Stomach (tissue), 9 donors: Measurements from ENCODE around the gene BRSK2. TPM values are rescaled to one million over a fixed set of nuclear protein-coding genes. Genes with fewer than 3 reads are reported as not detected.
"Not testable (repeated sequence)": the region's sequence is repeated elsewhere in the genome, so short reads cannot be mapped to it uniquely, and the experiment has no call there.

Experiments
- DNase-seq, 2 donors: peaks; one replicate each; pipeline versions ENCODE4 v3.0.0 to v3.0.0-alpha.2; 2013 to 2019
- H3K27ac ChIP-seq, 5 donors: fragments of 200-600 bp in 4 of 5; sonication (generic) in 4 of 5; one replicate each; pipeline ENCODE4 v1.5.1; 2013 to 2019; ENCODE audit warnings: mild to moderate bottlenecking in 1 of 5, moderate library complexity in 1 of 5
- H3K27me3 ChIP-seq, 3 donors: fragments of 200-600 bp; sonication (generic); one replicate each; pipeline ENCODE4 v1.5.1; 2017 to 2019; ENCODE audit warnings: mixed run types in 1 of 3
- H3K36me3 ChIP-seq, 4 donors: fragments of 200-600 bp; sonication (generic); 1 replicate in 3 of 4; 2 replicates in 1 of 4; pipeline ENCODE4 v1.5.1; 2016 to 2019
- H3K4me1 ChIP-seq, 4 donors: fragments of 200-600 bp; sonication (generic); one replicate each; pipeline ENCODE4 v1.5.1; 2016 to 2019
- H3K4me3 ChIP-seq, 4 donors: fragments of 200-600 bp; sonication (generic) in 3 of 4; one replicate each; pipeline ENCODE4 v1.5.1; 2016 to 2019; ENCODE audit warnings: mild to moderate bottlenecking in 1 of 4
- H3K9me3 ChIP-seq, 4 donors: fragments of 200-600 bp; sonication (generic); one replicate each; pipeline ENCODE4 v1.5.1; 2016 to 2019
- CTCF ChIP-seq, 7 experiments: fragments of 450-650 bp in 4 of 7; fragments of 200-600 bp in 3 of 7; sonication (generic) in 3 of 7; IDR thresholded peaks; one replicate each; pipeline ENCODE4 v1.5.1; 2016 to 2019; ENCODE audit warnings: antibody characterized with exemption in 7 of 7, control low read depth in 2 of 7, mild to moderate bottlenecking in 1 of 7
- EP300 ChIP-seq: sonication (generic); formaldehyde crosslinking; IDR thresholded peaks from one replicate; pipeline ENCODE4 v1.6.1; 2017; ENCODE audit warnings: antibody characterized with exemption
- POLR2A ChIP-seq, 4 donors: fragments of 450-650 bp; IDR thresholded peaks; one replicate each; pipeline ENCODE4 v1.6.1; 2016; ENCODE audit warnings: antibody characterized with exemption in 4 of 4, control low read depth in 2 of 4, mild to moderate bottlenecking in 1 of 4, moderate library complexity in 1 of 4
- POLR2AphosphoS5 ChIP-seq, 3 donors: sonication (generic); formaldehyde crosslinking; IDR thresholded peaks; one replicate each; pipeline ENCODE4 v1.6.1; 2016; ENCODE audit warnings: antibody characterized with exemption in 3 of 3
- WGBS, 5 donors: extraction: QIAGEN DNeasy Blood & Tissue Kit in 3 of 5; methylation state at CpG; one replicate each; pipeline versions ENCODE4 v1.1.5 to v1.1.7; 2013 to 2018; 5-methylcytosine and 5-hydroxymethylcytosine counted together
- intact Hi-C: fragments of 100-400 bp; cut with DNase I; formaldehyde crosslinking; loops from one replicate; pipeline ENCODE4 v1.15.1; 2023; ENCODE audit warnings: low total_unique reads
- polyA plus RNA-seq, 3 donors: library from polyadenylated mRNA; stranded (reverse); fragments of 200-250 nt; gene quantifications; one replicate each; pipeline ENCODE4 v1.2.3, GENCODE V29; 2013
- total RNA-seq, 5 donors: library from RNA; depleted of rRNA; stranded (reverse); fragments of >200 nt; gene quantifications; one replicate each; pipeline versions ENCODE4 v1.1.0 to v1.2.3, GENCODE V29; 2014 to 2016
- donor health status: healthy with polysubstance abuse.
- donor health status: Bipolar disorder and iron deficiency.
- donor health status: healthy.

BRSK2 gene
- total and polyA plus RNA-seq, 8 donors = 1.8 to 6.9 (median 1.8) TPM; not detected in 3

DNA sequence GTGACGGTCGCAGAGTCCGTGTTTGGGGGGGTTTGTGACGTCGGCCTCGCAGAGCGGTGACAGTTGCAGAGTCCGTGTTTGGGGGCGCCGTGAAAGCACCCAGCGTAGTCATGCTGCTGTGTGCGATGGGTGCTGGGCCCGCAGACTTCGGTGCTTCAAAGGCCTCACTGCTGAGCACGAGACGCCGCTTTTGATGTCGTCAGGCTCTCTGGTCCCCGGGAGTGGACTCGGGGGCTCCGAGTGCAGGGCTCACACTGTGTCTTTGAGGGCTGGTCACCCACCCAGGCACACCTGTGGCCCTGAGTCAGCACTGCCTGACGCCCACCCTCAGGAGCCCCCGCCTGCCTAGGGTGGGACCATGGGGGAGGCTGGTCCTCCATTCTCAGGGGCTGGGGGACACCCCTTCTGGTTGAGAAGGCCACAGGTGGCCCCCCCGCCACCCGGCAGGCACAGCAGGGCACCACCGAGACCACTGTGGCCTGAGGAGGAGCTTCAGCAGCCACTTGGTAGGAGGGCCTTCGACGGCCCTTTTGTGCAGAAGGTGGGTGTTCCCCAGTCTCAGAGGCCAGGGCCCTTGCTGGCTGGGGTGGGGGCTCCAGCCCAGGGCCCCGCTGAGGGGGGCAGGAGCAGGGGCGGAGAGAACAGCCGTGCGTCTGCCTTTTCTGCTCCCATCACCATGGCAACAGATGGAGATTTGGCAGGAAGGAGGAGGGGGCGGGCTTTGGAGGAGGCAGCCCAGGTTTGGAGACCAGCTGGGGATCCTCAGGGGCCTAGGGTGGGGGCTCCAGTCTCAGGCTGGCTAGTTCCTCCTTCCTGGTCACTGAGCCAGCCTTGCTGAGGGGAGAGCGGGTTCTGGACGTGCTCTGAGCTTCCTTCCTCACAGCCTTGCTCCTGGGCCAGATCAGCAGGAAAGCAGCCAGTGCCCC lies 20.9 kb downstream of the BRSK2 start:
- H3K4me3 ChIP-seq = no peak overlapping the region
- H3K27me3 ChIP-seq = peaks cover 0 to 38% (median 8%) of the 10 kb centered on the region in 3 donors
- WGBS, 5 donors = 69 to 87% (median 70%) methylated on average over 11 to 35 of the region's 35 CpGs
- no peak overlapping the region for H3K27ac ChIP-seq
- no peaks in the 10 kb centered on the region for H3K4me1 ChIP-seq
- peaks cover 0 to under 1% (median 0%) of the 10 kb centered on the region in 4 donors for H3K9me3 ChIP-seq
- TF ChIP-seq EP300 (no peak), POLR2AphosphoS5 (IDR thresholded peaks at IDR 0.05) (no peak), CTCF (IDR thresholded peaks at IDR 0.05) (no peak), POLR2A (IDR thresholded peaks at IDR 0.05) (no peak)
- no peaks in the 10 kb centered on the region for H3K36me3 ChIP-seq
- peak in 1 of 2 donors; percentile 92 for DNase-seq
- intact Hi-C loops = no loop called here

DNA sequence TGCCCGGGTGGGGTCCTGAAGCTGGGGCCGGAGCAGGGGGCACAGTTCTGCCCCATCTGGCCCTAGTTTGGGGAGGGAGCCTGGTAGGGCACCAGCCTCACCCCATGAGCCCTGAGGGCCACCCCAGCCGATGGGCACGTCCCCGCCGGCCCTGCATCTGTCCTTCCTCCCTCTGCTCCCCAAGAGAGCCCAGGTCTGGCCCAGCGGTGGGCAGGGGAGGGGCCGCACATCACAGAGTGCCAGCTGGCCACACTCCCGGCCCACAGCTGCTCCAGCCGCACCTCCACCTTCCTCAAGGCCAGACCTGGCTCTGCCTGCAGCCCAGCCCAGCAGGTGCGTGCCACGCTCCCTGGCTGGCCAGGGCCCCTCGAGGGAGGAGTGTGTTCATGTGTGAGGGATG lies 21.6 kb downstream of the BRSK2 start:
- WGBS, 5 donors = 28 to 52% (median 48%) methylated on average over 10 to 13 of the region's 13 CpGs

GRCh38 chr11:1411739-1412138 lies 22.0 kb downstream of the BRSK2 start:
- H3K4me3 ChIP-seq, H3K36me3 ChIP-seq, H3K4me1 ChIP-seq, DNase-seq, H3K27ac ChIP-seq, intact Hi-C loops: not testable (repeated sequence)
- H3K27me3 ChIP-seq = peaks cover 0 to 28% (median 8%) of the 10 kb centered on the region in 3 donors
- H3K9me3 ChIP-seq = peaks cover 0 to 11% (median 5%) of the 10 kb centered on the region in 4 donors
- 80 to 95% (median 91%) methylated on average over 4 to 15 of the region's 27 CpGs for WGBS, 5 donors

More for the DNA sequence above, 21.6 kb downstream of the BRSK2 start:
- intact Hi-C loops = no loop called here
- no peak overlapping the region for H3K4me3 ChIP-seq
- peaks cover 0 to 7% (median 2%) of the 10 kb centered on the region in 4 donors for H3K9me3 ChIP-seq
- H3K36me3 ChIP-seq = no peaks in the 10 kb centered on the region
- no peaks in the 10 kb centered on the region for H3K4me1 ChIP-seq
- no peak overlapping the region for H3K27ac ChIP-seq
- peak in 1 of 2 donors; percentile 71 for DNase-seq
- no peak for TF ChIP-seq EP300
- TF ChIP-seq POLR2AphosphoS5 (IDR thresholded peaks at IDR 0.05) = no peak
- no peak for TF ChIP-seq POLR2A (IDR thresholded peaks at IDR 0.05)
- TF ChIP-seq CTCF (IDR thresholded peaks at IDR 0.05) = no peak
- H3K27me3 ChIP-seq = peaks cover 0 to 32% (median 8%) of the 10 kb centered on the region in 3 donors

DNA sequence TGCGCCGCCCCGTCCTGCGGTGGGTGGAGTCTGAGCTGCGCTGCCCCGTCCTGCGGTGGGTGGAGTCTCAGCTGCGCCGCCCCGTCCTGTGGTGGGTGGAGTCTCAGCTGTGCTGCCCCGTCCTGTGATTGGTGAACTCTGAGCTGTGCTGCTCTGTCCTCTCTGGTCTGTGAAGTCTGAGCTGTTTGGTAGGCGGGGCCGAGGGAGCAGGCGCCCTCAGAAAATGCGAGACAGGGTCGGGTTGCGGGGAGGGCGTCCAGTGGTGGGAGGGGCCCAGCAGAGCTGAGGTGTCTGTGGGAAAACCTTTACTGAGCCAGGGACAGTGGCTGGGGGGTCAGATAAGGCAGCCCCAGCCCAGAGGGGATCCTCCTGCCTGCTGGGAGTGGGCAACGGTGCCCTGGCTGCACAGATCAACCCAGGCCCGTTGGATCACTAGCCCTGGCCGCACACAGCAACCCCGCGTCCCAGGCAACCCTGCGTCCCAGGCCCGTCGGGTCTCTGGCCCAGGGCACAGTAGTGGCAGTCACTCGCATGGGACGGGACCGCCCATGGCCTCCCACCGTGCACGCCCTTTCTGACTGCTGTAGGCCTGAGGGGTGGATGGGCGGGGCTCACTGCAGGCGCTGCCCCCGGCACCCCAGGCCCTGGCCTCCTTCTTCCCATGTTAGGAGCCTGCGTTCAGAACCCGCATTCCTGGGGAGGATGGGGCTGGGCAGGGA lies 22.8 kb downstream of the BRSK2 start:
- Histone ChIP-seq H3K27ac (no peak overlapping the region), H3K4me1 (no peaks in the 10 kb centered on the region), H3K27me3 (peaks cover 0 to 24% (median 8%) of the 10 kb centered on the region in 3 donors), H3K4me3 (no peak overlapping the region), H3K9me3 (peaks cover 0 to 19% (median 13%) of the 10 kb centered on the region in 4 donors), H3K36me3 (no peaks in the 10 kb centered on the region)
- no peak for DNase-seq
- TF ChIP-seq CTCF (IDR thresholded peaks at IDR 0.05) (no peak), EP300 (no peak), POLR2A (IDR thresholded peaks at IDR 0.05) (no peak), POLR2AphosphoS5 (IDR thresholded peaks at IDR 0.05) (no peak)
- intact Hi-C loops = no loop called here
- WGBS, 5 donors = 76 to 100% (median 80%) methylated on average over 1 to 32 of the region's 36 CpGs
